ENCODE measurements around the gene DAZAP1.
"Not testable (repeated sequence)": the region's sequence is repeated elsewhere in the genome, so short reads cannot be mapped to it uniquely, and the experiment has no call there.

Gene DAZAP1

DNA sequence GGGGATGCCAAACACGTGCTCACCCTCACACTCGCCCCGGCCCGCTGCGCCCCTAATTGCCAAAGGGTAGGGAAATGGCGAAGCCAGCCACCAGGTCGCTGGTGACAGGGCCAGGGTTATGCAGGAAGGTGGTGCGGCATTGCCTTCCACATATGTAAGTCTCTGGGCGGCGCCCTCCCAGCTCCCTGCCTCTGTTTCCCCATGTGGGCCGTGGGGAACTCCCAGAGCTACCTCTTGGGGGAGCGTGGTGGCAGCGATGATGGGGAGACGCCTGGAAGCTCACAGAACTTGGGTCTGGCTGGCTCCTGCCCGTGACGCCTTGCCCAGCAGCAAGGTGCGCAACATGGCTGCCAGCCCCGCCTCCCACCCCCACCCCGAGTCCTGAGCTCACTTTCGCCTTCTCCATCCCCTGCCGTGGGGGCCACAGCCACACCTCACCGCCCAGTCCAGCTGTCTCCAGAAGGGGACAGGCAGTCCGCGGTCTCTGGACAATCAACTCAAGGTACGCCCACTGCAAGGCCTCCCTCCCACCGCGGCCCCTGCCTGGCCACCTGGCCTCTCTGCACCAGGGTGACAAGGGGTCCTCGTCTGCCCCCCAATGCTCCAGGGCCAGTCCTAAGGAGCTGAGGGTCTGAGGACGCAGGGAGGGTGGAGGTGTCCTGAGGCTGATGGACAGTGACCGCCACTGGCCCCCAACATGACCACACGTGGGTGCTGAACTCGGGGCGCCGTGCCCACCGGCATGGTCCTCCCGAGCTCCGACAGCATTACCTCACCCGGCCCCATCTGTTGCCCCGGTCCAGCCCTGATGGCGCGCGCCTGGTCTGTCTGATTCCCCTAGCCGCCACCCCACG, 65.1 kb downstream of the DAZAP1 start:
- DNase-seq (ENCODE audit: low read depth in 3 of 3) = no peak

DNA sequence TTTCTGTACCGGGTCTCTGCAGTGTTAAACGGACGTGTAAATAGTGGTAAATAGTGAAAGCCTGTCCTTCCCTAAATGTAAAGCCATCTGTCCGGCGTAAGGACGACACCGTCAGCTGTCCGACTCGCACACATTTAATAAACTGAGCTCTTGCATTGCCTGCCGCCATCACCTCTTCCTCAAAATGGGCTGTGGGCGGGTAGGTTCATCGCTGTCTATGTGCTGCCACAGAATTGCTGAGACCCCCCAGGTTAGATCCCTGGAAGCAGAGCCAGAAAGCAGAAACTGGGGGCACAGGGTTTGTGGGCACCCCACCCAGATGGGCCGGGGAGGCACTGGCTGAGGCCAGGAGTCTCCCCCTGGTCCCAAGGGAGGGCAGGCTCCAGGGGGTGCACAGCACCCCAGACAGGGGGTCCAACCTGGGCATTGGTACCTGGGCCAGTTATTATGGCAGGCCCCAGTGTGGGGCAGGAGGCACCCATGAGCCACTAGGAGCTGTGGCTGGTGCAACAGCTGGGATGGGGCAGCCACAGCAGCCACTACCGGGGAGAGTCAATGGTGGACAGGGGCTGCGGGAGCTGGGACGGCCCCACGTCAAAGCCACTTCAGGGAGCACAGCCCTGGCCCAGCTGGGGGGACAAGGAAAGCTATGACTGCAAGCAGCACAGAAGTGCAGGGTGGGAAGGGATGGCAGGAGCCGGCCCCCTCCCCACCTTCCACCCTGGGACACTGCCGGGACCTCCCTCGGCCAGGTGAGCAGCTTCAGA, 65.9 kb downstream of the DAZAP1 start:
- no peak for DNase-seq (ENCODE audit: low read depth in 3 of 3)

DNA sequence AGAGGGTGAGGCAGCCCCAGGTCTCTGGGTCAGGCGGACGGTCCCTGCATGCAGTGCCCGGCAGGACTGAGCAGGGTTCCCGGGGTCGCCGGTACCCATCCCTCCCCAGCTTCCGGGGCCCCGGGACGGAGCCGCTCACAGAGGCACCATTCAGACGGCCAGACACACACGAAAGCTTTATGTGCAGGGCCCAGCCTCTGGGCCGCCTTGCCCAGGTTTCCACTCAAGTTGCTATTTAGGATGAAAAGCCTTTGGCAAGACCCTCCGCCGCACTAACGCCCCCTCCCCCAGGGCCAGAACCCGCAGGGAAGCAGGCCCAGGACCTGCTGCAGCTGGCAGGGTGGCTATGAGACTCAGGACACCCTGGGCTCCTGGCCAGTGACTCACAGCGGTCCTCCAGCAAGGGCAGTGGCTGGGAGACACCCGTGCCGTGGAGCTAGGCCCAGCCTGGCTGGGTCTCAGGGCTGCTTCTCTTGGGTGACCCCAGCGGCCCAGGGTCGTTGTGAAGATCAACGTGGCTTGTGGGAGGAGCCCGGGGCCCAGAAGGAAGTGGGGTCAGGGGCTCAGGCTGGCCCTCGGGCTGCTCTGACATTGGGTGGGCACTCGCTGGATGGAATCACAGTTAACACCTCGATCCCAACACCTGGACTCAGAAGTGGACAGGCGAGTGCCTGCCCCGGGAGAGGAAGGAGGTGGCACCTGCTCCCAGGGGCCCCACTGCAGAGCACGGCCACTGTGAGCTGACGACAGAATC, 66.8 kb downstream of the DAZAP1 start:
- DNase-seq (ENCODE audit: low read depth in 3 of 3) = no peak

DNA sequence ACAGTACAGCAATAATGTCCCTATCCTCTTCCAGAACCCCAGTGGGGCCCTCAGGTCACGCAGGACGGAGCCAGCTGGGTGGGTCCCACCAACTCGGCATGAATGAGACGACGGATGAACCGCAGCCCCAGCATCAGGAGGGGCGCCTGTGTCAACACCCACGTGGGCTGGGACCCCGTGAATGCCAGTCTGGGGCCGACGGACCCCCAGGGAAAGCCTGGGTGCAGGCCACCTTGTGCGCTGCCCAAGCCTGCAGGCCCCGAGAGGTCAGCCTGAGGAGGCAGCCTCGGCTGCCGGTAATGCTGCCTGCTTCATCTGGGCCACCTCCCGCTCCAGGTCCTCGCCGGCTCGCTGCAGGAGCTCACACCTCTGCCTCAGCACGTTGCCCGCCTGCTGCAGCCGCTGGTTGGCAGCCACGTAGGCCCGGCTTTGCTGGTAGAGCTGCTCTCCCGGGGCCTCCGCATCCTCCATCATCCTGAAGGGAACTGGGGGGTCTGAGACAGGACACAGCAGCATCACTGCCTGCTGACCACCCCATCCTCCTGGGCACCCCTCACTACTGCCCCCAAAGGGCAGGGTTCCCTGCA, 67.5 kb downstream of the DAZAP1 start:
- DNase-seq (ENCODE audit: low read depth in 3 of 3) = no peak

DNA sequence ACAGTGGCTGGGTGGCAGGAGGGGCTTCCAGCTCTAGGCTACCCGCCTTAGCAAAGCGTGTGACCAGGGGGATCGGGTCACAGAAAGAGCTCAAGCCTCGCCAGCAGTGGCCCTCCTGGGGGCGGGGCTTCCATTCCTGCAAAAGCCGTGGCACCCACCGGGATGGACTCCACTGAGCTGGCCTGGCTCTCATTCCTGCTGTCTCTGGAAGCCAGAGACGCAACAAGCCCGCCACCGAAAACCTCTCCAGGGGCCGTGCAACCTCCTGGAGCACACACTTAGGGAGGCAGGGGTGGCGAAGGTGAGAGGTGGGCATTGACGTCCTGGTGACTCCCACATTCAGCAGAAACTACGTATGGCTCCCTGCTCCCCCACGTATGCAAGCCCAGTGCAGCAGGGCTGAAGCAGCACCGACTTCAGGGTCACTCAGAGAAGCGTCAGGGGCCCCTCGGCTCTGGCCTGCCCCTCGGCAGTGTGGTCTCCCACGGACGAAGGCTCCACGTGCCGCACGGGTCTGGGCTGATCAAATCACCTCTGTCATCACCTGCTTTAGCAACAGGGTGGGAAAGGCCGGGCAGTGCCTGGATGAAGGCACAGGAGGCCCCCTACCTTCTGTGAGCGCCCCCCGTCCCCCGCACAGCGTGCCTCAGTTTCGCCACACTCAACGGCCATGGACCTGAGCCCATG, 68.5 kb downstream of the DAZAP1 start:
- DNase-seq (ENCODE audit: low read depth in 3 of 3) = no peak

DNA sequence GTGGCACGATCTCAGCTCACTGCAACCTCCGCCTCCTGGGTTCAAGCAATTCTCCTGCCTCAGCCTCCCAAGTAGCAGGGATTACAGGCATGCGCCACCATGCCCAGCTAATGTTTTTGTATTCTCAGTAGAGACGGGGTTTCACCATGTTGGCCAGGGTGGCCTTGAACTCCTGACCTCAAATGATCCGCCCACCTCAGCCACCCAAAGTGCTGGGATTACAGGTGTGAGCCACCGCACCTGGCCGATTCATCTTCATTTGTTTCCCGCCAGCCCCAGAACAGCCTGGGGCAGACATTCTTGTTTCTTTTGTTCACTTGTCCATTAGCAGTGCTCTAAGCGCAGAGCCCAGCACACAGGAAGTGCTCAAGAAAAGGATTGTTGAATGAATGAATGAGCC, 69.7 kb downstream of the DAZAP1 start:
- not testable (repeated sequence) for DNase-seq (ENCODE audit: low read depth in 3 of 3)

DNA sequence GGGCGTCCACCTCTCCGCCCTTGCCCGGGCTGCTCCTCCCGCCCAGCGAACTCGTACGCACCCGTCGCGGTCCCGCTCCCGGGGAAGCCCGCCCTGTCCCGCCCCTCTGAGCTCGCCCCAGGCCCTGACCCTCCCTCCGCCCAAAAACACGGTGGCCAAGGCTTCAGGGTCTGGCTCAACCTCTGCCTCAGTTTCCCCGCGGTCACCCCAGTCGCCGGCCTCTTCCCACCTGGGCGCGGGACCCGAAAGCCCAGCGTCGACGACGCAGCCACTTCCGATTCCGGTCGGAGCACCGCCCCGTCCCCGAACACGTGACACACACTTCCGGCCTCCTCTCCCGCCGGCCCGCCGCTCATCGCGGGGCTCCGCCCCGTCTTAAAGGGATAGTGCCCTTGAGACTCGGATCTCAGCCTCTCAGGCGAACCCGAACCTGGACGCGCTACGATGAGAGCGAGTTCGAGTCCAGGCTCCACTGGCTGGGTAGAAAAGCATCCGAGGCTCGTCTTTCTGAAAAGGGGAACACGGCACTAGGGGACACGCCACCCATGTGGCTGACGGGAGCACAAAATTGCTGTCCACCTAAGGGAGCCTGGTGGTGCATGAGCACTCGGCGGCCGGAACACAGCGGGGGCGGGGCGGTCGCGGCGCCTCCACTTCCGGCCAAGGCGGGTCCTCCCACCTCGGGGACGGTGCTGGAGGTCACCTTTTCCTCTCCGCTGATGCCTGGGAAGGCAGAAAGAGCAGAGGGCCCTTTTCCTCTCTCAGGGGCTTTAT, 71.7 kb downstream of the DAZAP1 start, which contains the start of gene C19orf25:
Gene C19orf25, minus strand, starts transcription at position 282 of the 774 bp plus-strand sequence. CDS start 312 bp downstream, outside the sequence.
- peak; percentile 85 to 86 (median 86) for DNase-seq (ENCODE audit: low read depth in 3 of 3)

DNA sequence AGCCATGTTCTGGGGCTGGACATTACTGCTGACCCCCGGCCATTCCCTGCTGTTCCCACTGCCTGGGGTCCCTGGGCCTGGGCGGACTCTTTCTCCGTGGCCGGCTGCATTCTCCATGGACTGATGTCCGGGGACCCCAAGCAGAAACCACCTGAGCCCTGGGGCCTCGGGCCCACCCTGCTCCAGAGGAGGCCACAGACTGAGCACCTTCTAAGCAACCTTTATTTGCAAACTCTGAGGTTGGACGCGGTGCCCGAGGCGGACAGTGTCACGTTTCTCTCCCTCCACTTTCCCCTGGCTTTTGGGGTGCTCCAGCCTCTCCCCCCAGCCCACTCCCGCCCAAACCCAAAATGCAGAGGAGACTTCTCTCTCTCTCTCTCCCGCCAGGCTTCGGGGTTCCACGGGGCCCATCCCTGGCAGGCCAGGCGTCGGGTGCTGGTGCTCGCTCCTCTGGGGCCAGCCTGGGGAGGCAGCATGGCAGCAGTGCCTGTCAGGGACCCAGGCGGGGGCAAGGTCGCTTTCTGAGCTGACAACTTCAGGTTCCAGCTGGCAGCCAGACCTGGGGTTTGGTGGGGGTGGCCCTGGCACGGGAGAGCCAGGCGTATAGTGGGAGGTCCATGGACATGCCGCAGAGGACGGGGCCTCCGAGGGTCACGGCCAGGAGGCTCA, 74.0 kb downstream of the DAZAP1 start:
- no peak for DNase-seq (ENCODE audit: low read depth in 3 of 3)

DNA sequence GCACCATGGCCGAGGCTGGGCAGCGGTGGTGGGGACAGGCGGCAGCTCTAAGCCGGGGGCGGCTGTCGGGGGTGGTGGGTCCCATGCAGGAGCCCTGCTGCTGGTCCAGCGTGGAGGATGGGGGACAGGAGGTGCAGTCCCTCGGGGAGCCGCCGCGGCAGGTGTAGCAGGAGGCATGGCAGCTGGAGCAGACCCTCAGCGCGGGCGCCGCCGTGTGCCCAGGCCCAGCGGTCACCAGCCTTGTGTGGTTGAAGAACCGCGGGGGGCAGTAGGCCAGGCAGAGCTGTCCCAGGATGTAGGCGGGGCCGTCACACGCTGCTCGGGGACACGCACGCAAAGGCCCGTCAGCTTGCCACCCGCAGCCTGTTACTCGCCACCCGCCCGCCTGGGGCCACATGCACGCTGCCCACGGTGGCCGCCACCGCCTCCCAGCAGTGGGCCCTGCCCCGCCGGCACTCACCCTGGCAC, 74.5 kb downstream of the DAZAP1 start:
- DNase-seq (ENCODE audit: low read depth in 3 of 3) = no peak

DNA sequence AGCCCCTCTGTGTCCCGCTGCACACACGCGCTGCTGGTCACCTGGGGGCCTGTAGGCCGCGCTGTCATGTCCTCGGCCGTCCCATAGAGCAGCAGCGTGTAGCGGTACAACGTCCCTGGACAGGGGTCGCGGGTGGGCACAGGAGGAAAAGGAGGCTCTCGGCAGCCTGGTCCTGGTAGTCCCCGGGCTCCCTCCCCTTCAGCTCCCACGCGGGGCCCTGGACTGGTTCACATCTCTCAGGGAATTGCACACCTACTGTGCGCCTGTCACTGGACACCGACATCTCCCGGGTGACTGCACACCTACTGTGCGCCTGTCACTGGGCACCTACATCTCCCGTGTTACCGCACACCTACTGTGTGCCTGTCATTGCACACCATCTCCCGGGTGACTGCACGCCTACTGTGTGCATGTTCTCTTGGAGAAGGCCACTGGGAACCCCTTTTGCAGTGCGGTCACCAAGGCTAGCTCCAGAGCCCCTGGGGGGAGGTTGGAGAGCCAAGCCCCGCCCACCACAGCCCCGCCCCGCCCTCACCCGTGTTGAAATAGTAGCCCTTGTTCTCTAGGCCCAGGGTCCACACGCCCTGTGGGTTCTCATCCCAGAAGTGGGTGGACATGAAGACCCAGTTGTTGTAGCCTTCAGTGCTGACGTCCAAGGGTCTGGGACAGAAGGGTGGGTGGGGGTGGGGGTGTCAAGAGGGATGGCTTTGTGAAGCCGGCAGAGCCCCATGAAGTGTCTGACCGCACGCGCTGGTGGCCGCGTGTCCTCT, 75.2 kb downstream of the DAZAP1 start:
- no peak for DNase-seq (ENCODE audit: low read depth in 3 of 3)

DNA sequence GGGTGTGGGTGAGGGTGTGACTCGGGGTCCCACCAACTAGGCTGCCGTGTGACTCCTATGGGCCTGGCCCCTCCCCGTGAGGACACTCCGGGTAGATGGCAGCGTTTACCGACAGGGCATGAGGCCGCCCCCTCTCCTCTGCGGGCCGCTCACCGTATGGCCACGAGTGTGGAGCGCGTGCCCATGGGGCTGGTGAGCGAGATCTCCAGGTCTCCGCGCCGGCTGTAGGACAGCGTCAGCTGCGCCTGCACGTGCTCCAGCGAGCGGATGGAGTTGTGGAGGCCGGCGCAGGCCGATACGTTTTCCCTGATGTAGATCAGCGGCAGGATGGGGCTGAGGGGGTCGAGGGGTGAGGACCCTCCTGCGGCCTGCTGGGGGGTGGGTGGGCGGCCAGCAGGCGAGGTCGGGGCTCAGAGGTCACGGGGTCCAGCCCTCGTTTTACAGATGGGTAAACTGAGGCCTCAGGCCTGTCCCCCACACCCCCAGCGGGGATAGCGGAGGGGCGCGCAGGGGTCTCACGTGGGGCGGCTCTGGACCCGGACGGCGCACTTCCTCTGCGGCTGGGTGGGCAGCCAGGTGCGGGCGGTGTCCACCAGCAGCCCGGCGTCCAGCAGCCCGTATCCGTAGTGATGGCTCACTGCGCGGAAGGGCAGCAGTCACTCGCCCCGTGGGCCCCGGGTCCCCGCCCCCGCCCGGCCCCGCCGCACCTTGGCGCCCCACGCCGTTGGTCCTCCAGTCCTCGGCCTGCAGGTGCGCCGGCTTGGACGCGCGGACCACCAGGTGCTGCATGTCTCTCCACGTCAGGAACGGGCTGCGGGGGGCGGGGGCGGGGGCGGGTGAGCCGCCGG, 76.0 kb downstream of the DAZAP1 start:
- DNase-seq (ENCODE audit: low read depth in 3 of 3) = no peak

DNA sequence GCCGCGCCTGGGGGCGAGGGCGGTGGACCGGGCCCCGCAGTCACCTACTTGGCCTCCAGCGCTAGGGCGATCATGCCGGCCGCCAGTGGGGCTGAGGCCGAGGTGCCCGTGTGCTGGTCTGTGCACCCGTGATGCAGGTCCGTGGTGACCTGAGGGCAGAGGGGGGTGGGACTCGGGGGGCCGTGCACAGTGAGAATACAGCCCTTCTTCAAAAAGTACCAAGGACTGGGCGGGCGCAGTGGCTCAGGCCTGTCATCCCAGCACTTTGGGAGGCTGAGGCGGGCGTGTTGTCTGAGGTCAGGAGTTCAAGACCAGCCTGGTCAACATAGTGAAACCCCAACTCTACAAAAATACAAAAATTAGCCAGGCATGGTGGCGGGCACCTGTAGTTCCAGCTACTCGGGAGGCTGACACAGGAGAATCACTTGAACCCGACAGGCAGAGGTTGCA, 76.6 kb downstream of the DAZAP1 start:
- no peak for DNase-seq (ENCODE audit: low read depth in 3 of 3)

Data from stimulated activated CD4-positive, alpha-beta T cell treated with anti-CD3 and anti-CD28 coated beads, TNF-alpha, amount 100 ng/mL, for 4 hours (primary cell).